HepG2 (cell line): Measurements from ENCODE around the gene EIF1. TPM values are rescaled to one million over a fixed set of nuclear protein-coding genes. Genes with fewer than 3 reads are reported as not detected.

Source experiments
- BCL3 ChIP-seq: sonication (generic); formaldehyde crosslinking; IDR thresholded peaks from 2 replicates; pipeline ENCODE4 v1.5.1; 2020; ENCODE audit warnings: mild to moderate bottlenecking, missing genetic modification reagents, moderate library complexity
- BORCS8-MEF2B ChIP-seq: sonication (generic); formaldehyde crosslinking; IDR thresholded peaks from 2 replicates; pipeline ENCODE4 v1.8.0; 2022; ENCODE audit warnings: mild to moderate bottlenecking, missing genetic modification reagents
- CBX2 ChIP-seq, 2 experiments: fragments of 200-600 bp in 1 of 2; sonication (generic); formaldehyde crosslinking in 1 of 2; IDR thresholded peaks; 2 replicates each; pipeline versions ENCODE4 v1.7.0 to v1.8.1; 2018 to 2022; ENCODE audit warnings: low read depth in 2 of 2, low read length in 1 of 2, mild to moderate bottlenecking in 1 of 2, missing genetic modification reagents in 1 of 2
- DZIP1 ChIP-seq: sonication (generic); formaldehyde crosslinking; IDR thresholded peaks from 2 replicates; pipeline ENCODE4 v1.5.0; 2020; ENCODE audit warnings: mild to moderate bottlenecking, missing genetic modification reagents
- ELF4 ChIP-seq: sonication (generic); formaldehyde crosslinking; IDR thresholded peaks from 2 replicates; pipeline ENCODE4 v1.5.0; 2020; ENCODE audit warnings: missing genetic modification reagents, mild to moderate bottlenecking, moderate library complexity, borderline replicate concordance
- HCFC1 ChIP-seq: fragments of 150-350 bp; IDR thresholded peaks from 2 replicates; pipeline ENCODE4 v1.6.1; 2014; ENCODE audit warnings: low read depth, low read length
- HDAC6 ChIP-seq: fragments of 200-600 bp; sonication (generic); IDR thresholded peaks from 2 replicates; pipeline ENCODE4 v1.7.0; 2017; ENCODE audit warnings: mild to moderate bottlenecking, antibody characterized with exemption, low read length, low read depth
- MIER3 ChIP-seq: IDR thresholded peaks from 2 replicates; pipeline ENCODE4 v1.6.1; 2016; ENCODE audit warnings: missing compliant biosample characterization, borderline replicate concordance
- PRDM15 ChIP-seq: sonication (generic); formaldehyde crosslinking; IDR thresholded peaks from 2 replicates; pipeline ENCODE4 v1.4.0; 2020; ENCODE audit warnings: missing genetic modification reagents
- RBFOX2 ChIP-seq: fragments of 200-400 bp; formaldehyde crosslinking; IDR thresholded peaks from 2 replicates; pipeline ENCODE4 v1.6.1; 2017; ENCODE audit warnings: low read depth, mild to moderate bottlenecking, low read length
- SMARCE1 ChIP-seq: fragments of 450-650 bp; IDR thresholded peaks from 2 replicates; pipeline ENCODE4 v1.6.1; 2017; ENCODE audit warnings: borderline replicate concordance
- STAG1 ChIP-seq: sonication (generic); formaldehyde crosslinking; IDR thresholded peaks from 2 replicates; pipeline ENCODE4 v1.4.0; 2020; ENCODE audit warnings: missing genetic modification reagents
- ZFP36 ChIP-seq: fragments of 150-350 bp; IDR thresholded peaks from 2 replicates; pipeline ENCODE4 v1.6.1; 2018; ENCODE audit warnings: borderline replicate concordance, low read length, low read depth; ENCODE audit not compliant: partially characterized antibody
- ZNF160 ChIP-seq: sonication (generic); formaldehyde crosslinking; IDR thresholded peaks from 2 replicates; pipeline ENCODE4 v1.8.0; 2022; ENCODE audit warnings: mild to moderate bottlenecking, inconsistent platforms, missing genetic modification reagents
- ZNF670 ChIP-seq: sonication (generic); formaldehyde crosslinking; IDR thresholded peaks from 2 replicates; pipeline ENCODE4 v1.8.0; 2022; ENCODE audit warnings: mild to moderate bottlenecking, missing genetic modification reagents, borderline replicate concordance
- ZNF749 ChIP-seq: sonication (generic); formaldehyde crosslinking; IDR thresholded peaks from 2 replicates; pipeline ENCODE4 v1.8.0; 2022; ENCODE audit warnings: mild to moderate bottlenecking, missing genetic modification reagents, moderate library complexity, borderline replicate concordance
- ZNF839 ChIP-seq: sonication (generic); formaldehyde crosslinking; IDR thresholded peaks from 2 replicates; pipeline ENCODE4 v1.4.0; 2020; ENCODE audit warnings: missing genetic modification reagents, mild to moderate bottlenecking, borderline replicate concordance
- polyA plus RNA-seq, 8 experiments: library from polyadenylated mRNA; depleted of rRNA in 3 of 8; stranded (reverse) in 7 of 8; unstranded in 1 of 8; fragments of >200 nt; fragmentation: Illumina TruSeq in 4 of 8; extraction: Trizol in 4 of 8; gene quantifications; 2 replicates each; pipeline versions ENCODE4 v1.2.1 to v1.2.3, GENCODE V29; 2011 to 2016; ENCODE audit warnings: low read depth in 4 of 8, missing spikeins in 1 of 8, mixed read lengths in 1 of 8; ENCODE audit not compliant: insufficient read depth in 1 of 8
- total RNA-seq, 5 experiments: library from RNA; depleted of rRNA; stranded (reverse); fragments of >200 nt; fragmentation: Illumina TruSeq; extraction: Trizol; gene quantifications; 2 replicates each; pipeline ENCODE4 v1.2.3, GENCODE V29; 2016; ENCODE audit warnings: low read depth in 1 of 5

The EIF1 gene
- total and polyA plus RNA-seq, 2 of the 13 experiments (the other 11 are each of a cell fraction or from before 2014, with no cell fraction given): 147 to 517 TPM

DNA sequence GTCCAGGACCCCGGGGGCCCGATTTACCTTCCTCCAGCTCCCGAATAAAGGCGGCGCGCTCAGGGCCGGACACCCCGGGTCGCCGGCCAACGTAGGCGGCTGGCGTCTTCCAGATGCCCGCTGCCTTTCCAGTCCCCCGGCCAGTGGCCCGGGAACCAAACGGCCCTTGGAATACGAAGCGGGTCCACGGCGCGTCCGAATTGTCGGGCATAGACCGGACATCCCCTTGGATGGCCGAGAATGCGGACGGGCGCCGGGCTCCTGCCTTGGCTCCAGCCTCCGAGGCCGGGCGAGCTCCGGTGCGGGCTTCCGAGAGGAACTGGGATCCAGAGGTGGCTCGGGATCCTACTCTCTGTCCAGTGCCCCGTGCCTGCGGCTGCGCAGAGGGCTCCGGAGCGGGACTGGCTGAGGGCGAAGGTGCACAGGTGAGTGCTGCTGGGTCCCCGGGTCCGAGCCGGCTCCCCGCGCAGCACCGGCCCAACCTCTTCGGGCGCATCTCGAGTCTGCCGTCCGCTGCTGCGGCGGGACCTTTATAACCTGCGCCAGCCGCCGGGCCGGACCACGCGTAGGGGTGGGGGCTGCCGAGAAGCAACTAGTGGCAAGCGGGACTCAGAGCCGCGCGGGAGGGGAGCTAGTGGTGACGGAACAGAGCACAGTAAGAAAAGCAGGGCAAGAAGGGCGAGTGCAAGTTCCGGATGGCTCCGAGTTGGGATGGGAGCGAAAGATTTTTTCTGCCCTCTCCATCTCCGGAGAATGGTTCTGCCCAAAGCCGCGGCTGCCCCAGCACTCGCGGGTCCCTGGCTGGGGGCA lies 45.7 kb downstream of the EIF1 start, which contains the start of gene HAP1 (continued):
- TF ChIP-seq PRDM15 (CRISPR knock-in tag) (peak; percentile 41; the same call in 1 of the 2 replicates), STAG1 (CRISPR knock-in tag) (no peak), ZNF160 (no peak), ELF4 (CRISPR knock-in tag) (no peak), SMARCE1 (no peak), DZIP1 (CRISPR knock-in tag) (no peak), ZNF839 (CRISPR knock-in tag) (no peak; the same call in 1 of the 2 replicates), BORCS8-MEF2B (CRISPR knock-in tag) (peak; percentile 57; the same call in 1 of the 2 replicates), HDAC6 (no peak), RBFOX2 (peak; percentile 79), ZNF749 (CRISPR knock-in tag) (no peak), HCFC1 (no peak), MIER3 (no peak), CBX2 (IDR thresholded peaks at IDR 0.05; ENCODE audit: low read depth, low read length) (no peak), CBX2 (CRISPR knock-in tag; IDR thresholded peaks at IDR 0.05; ENCODE audit: low read depth) (no peak), ZFP36 (no peak), BCL3 (peak; percentile 82; the same call in 1 of the 2 replicates), ZNF670 (CRISPR knock-in tag) (no peak)
